BE2C (cell line): ENCODE measurements around the gene CLDND1.

Source experiments
- DNase-seq: peaks from one replicate; pipeline ENCODE4 v3.0.0-alpha.2; 2020
- H3K27me3 ChIP-seq: fragments of 250-450 bp; sonication (Bioruptor Pico); 2 replicates; pipeline ENCODE4 v1.5.1; 2020; ENCODE audit warnings: mild to moderate bottlenecking
- H3K36me3 ChIP-seq: fragments of 250-450 bp; sonication (Bioruptor Pico); 2 replicates; pipeline ENCODE4 v1.5.1; 2020; ENCODE audit warnings: mild to moderate bottlenecking
- H3K4me1 ChIP-seq: fragments of 250-450 bp; sonication (Bioruptor Pico); 2 replicates; pipeline ENCODE4 v1.5.1; 2020
- H3K4me3 ChIP-seq: 2 replicates; pipeline ENCODE4 v1.5.1; 2011; ENCODE audit warnings: low read depth, low read length
- H3K9me3 ChIP-seq: fragments of 250-450 bp; sonication (Bioruptor Pico); 2 replicates; pipeline ENCODE4 v1.5.1; 2020
- CTCF ChIP-seq: IDR thresholded peaks from 2 replicates; pipeline ENCODE4 v1.5.1; 2012; ENCODE audit warnings: mild to moderate bottlenecking, low read depth, low read length

Gene CLDND1

GRCh38 chr3:98528474-98529346, 6.0 kb upstream of the CLDND1 start:
- Histone ChIP-seq H3K36me3 (no peaks in the 10 kb centered on the region), H3K9me3 (no peaks in the 10 kb centered on the region), H3K27me3 (no peaks in the 10 kb centered on the region), H3K4me1 (peaks cover 6% of the 10 kb centered on the region), H3K4me3 (no peak overlapping the region)
- no peak for TF ChIP-seq CTCF
- DNase-seq: no peak

- Histone ChIP-seq H3K36me3 (peaks cover 8% of the 10 kb centered on the region), H3K27me3 (no peaks in the 10 kb centered on the region), H3K9me3 (no peaks in the 10 kb centered on the region), H3K4me3 (no peak overlapping the region), H3K4me1 (peaks cover 4% of the 10 kb centered on the region; the same call in 1 of the 2 replicates)
- DNase-seq: no peak
- TF ChIP-seq CTCF: no peak
Measured at GRCh38 chr3:98525494-98525893, 2.8 kb upstream of the CLDND1 start.

GRCh38 chr3:98521897-98522543, 682 bp downstream of the CLDND1 start:
- DNase-seq: peak; percentile 39
- H3K4me3 ChIP-seq: peak overlapping the region; percentile 84
- no peak for TF ChIP-seq CTCF
- no peaks in the 10 kb centered on the region for H3K9me3 ChIP-seq
- H3K4me1 ChIP-seq: peaks cover 4% of the 10 kb centered on the region; the same call in 1 of the 2 replicates
- peaks cover 39% of the 10 kb centered on the region for H3K36me3 ChIP-seq
- H3K27me3 ChIP-seq: no peaks in the 10 kb centered on the region

- peaks cover 51% of the 10 kb centered on the region for H3K36me3 ChIP-seq
- peaks cover 4% of the 10 kb centered on the region; the same call in 1 of the 2 replicates for H3K4me1 ChIP-seq
- no peak for TF ChIP-seq CTCF
- H3K27me3 ChIP-seq: no peaks in the 10 kb centered on the region
- DNase-seq: no peak
- H3K4me3 ChIP-seq: no peak overlapping the region
- no peaks in the 10 kb centered on the region for H3K9me3 ChIP-seq
Measured at GRCh38 chr3:98519351-98519750, 3.4 kb downstream of the CLDND1 start.

GRCh38 chr3:98518816-98519215, 3.9 kb downstream of the CLDND1 start:
- no peak for TF ChIP-seq CTCF
- peaks cover 4% of the 10 kb centered on the region; the same call in 1 of the 2 replicates for H3K4me1 ChIP-seq
- no peaks in the 10 kb centered on the region for H3K9me3 ChIP-seq
- H3K36me3 ChIP-seq: peaks cover 51% of the 10 kb centered on the region
- H3K4me3 ChIP-seq: no peak overlapping the region
- H3K27me3 ChIP-seq: no peaks in the 10 kb centered on the region
- no peak for DNase-seq

- DNase-seq: no peak
- no peaks in the 10 kb centered on the region for H3K9me3 ChIP-seq
- H3K4me3 ChIP-seq: no peak overlapping the region
- H3K36me3 ChIP-seq: peaks cover 40% of the 10 kb centered on the region
- H3K27me3 ChIP-seq: no peaks in the 10 kb centered on the region
- H3K4me1 ChIP-seq: no peaks in the 10 kb centered on the region
- TF ChIP-seq CTCF: no peak
Measured at GRCh38 chr3:98514948-98515347, 7.8 kb downstream of the CLDND1 start.
